ENCODE results near the gene ZSWIM6. TPM values are rescaled to one million over a fixed set of nuclear protein-coding genes. Genes with fewer than 3 reads are reported as not detected.
A peak's percentile ranks its signal among the peaks of the same experiment; 100 is the strongest.

ZSWIM6 gene
- total and polyA plus RNA-seq, 11 donors, result 1.9 to 14.9 (median 6.3) TPM

- H3K4me3 ChIP-seq, result no peak overlapping the region
- 43 to 56% (median 46%) methylated on average over 4 of the region's 4 CpGs for WGBS, 4 donors
- peak in 1 of 4 donors; percentile 36 for ATAC-seq
- H3K27ac ChIP-seq, result no peak overlapping the region
- TF ChIP-seq POLR2A (IDR thresholded peaks at IDR 0.05), result no peak
- TF ChIP-seq CTCF (IDR thresholded peaks at IDR 0.05), result no peak
- intact Hi-C loops (cut with DNase I), result loop anchor here in 1 of 10 donors (10.0 kb wide), 1 partner anchor 406 kb away; the partner anchor contains the start of genes ERCC8 and NDUFAF2
- H3K27me3 ChIP-seq, result no peaks in the 10 kb centered on the region
- H3K4me1 ChIP-seq, result peaks cover 0 to 62% (median 11%) of the 10 kb centered on the region in 12 donors
- no peak for DNase-seq
- H3K9me3 ChIP-seq, result no peaks in the 10 kb centered on the region
- no peaks in the 10 kb centered on the region for H3K36me3 ChIP-seq
Measured at GRCh38 chr5:61350535-61350934, 18.5 kb downstream of the ZSWIM6 start.

GRCh38 chr5:61351733-61352132 is 19.7 kb downstream of the ZSWIM6 start:
- no peak for TF ChIP-seq CTCF (IDR thresholded peaks at IDR 0.05)
- TF ChIP-seq POLR2A (IDR thresholded peaks at IDR 0.05), result no peak
- Histone ChIP-seq H3K4me3 (no peak overlapping the region), H3K27me3 (no peaks in the 10 kb centered on the region), H3K9me3 (no peaks in the 10 kb centered on the region), H3K27ac (no peak overlapping the region), H3K36me3 (no peaks in the 10 kb centered on the region), H3K4me1 (peaks cover 0 to 50% (median 10%) of the 10 kb centered on the region in 12 donors)
- ATAC-seq (peak in 2 of 4 donors; percentile 13 to 48), DNase-seq (no peak)
- intact Hi-C loops (cut with DNase I), result loop anchor here in 1 of 10 donors (10.0 kb wide), 1 partner anchor 407 kb away; the partner anchor contains the start of genes ERCC8 and NDUFAF2
- 96 to 100% (median 98%) methylated on average over 2 of the region's 2 CpGs for WGBS, 4 donors

- TF ChIP-seq POLR2A (IDR thresholded peaks at IDR 0.05), result no peak
- TF ChIP-seq CTCF (IDR thresholded peaks at IDR 0.05), result no peak
- DNase-seq, result no peak
- Histone ChIP-seq H3K4me3 (no peak overlapping the region), H3K4me1 (peaks cover 0 to 45% (median 10%) of the 10 kb centered on the region in 12 donors), H3K36me3 (no peaks in the 10 kb centered on the region), H3K27ac (no peak overlapping the region), H3K9me3 (peaks cover 0 to 4% (median 0%) of the 10 kb centered on the region in 12 donors), H3K27me3 (no peaks in the 10 kb centered on the region)
- intact Hi-C loops (cut with DNase I), result loop anchor here in 1 of 10 donors (10.0 kb wide), 1 partner anchor 407 kb away; the partner anchor contains the start of genes ERCC8 and NDUFAF2
- ATAC-seq, result no peak
Measured at GRCh38 chr5:61352180-61352579, 20.1 kb downstream of the ZSWIM6 start.

- Histone ChIP-seq H3K27me3 (no peaks in the 10 kb centered on the region), H3K4me3 (no peak overlapping the region), H3K36me3 (no peaks in the 10 kb centered on the region), H3K9me3 (peaks cover 0 to 9% (median 0%) of the 10 kb centered on the region in 12 donors), H3K27ac (no peak overlapping the region), H3K4me1 (peaks cover 0 to 43% (median 10%) of the 10 kb centered on the region in 12 donors)
- TF ChIP-seq POLR2A (IDR thresholded peaks at IDR 0.05) (no peak), CTCF (IDR thresholded peaks at IDR 0.05) (no peak)
- intact Hi-C loops (cut with DNase I), result loop anchor here in 1 of 10 donors (10.0 kb wide), 1 partner anchor 408 kb away; the partner anchor contains the start of genes ERCC8 and NDUFAF2
- ATAC-seq (peak in 2 of 4 donors; percentile 20 to 23), DNase-seq (no peak)
- 63 to 83% (median 79%) methylated on average over 3 of the region's 3 CpGs for WGBS, 4 donors
Measured at GRCh38 chr5:61352612-61353156, 20.6 kb downstream of the ZSWIM6 start.

Data from heart left ventricle (tissue), 16 donors.